Muscle of leg (tissue), 11 donors: ENCODE measurements around the gene RRP1. TPM values are rescaled to one million over a fixed set of nuclear protein-coding genes. Genes with fewer than 3 reads are reported as not detected.

ENCODE experiments used
- DNase-seq: peaks from one replicate; pipeline ENCODE4 v3.0.0; 2013
- H3K27ac ChIP-seq: one replicate; pipeline ENCODE4 v1.5.1; 2013; ENCODE audit warnings: mild to moderate bottlenecking, low read length, control low read depth
- H3K27me3 ChIP-seq: one replicate; pipeline ENCODE4 v1.6.1; 2013; ENCODE audit warnings: low read length; ENCODE audit not compliant: control insufficient read depth, insufficient read depth
- H3K36me3 ChIP-seq: one replicate; pipeline ENCODE4 v1.6.1; 2013; ENCODE audit warnings: low read length; ENCODE audit not compliant: control insufficient read depth, insufficient read depth
- H3K4me1 ChIP-seq: one replicate; pipeline ENCODE4 v1.6.1; 2013; ENCODE audit warnings: low read length; ENCODE audit not compliant: control insufficient read depth, insufficient read depth
- H3K4me3 ChIP-seq: one replicate; pipeline ENCODE4 v1.5.1; 2013; ENCODE audit warnings: low read length, control low read depth
- H3K9me3 ChIP-seq: replicated peaks from 2 replicates; pipeline ENCODE4 v1.6.1; 2013; ENCODE audit warnings: low read depth, low read length; ENCODE audit not compliant: control insufficient read depth
- WGBS: methylation state at CpG from one replicate; pipeline ENCODE4 v1.1.5; 2013; ENCODE audit warnings: missing lambda C conversion rate; ENCODE audit not compliant: insufficient coverage; 5-methylcytosine and 5-hydroxymethylcytosine counted together
- polyA plus RNA-seq, 8 donors: library from polyadenylated mRNA; unstranded; fragments of 120-200 nt; gene quantifications; one replicate each; pipeline versions ENCODE4 v1.2.1 to v1.2.3, GENCODE V29; 2013; ENCODE audit warnings: inconsistent platforms in 1 of 8, low replicate concordance in 1 of 8; ENCODE audit not compliant: insufficient read length in 8 of 8, insufficient read depth in 1 of 8
- total RNA-seq: library from RNA; stranded (reverse); fragments of 120-200 nt; gene quantifications from one replicate; pipeline ENCODE4 v1.2.4, GENCODE V29; 2013

RRP1 gene
- total and polyA plus RNA-seq, 9 donors: 12.9 to 22.7 (median 20.8) TPM

GRCh38 chr21:43749651-43750262, 39.6 kb upstream of the RRP1 start:
- 91% methylated on average over 11 of the region's 18 CpGs for WGBS
- H3K27me3 ChIP-seq: no peaks in the 10 kb centered on the region
- H3K9me3 ChIP-seq: no peaks in the 10 kb centered on the region
- H3K27ac ChIP-seq: no peak overlapping the region
- H3K4me1 ChIP-seq: no peaks in the 10 kb centered on the region
- no peak overlapping the region for H3K4me3 ChIP-seq
- no peak for DNase-seq
- H3K36me3 ChIP-seq: peaks cover 82% of the 10 kb centered on the region

GRCh38 chr21:43750339-43751033, 38.9 kb upstream of the RRP1 start:
- Histone ChIP-seq H3K9me3 (no peaks in the 10 kb centered on the region), H3K4me1 (no peaks in the 10 kb centered on the region), H3K27me3 (no peaks in the 10 kb centered on the region), H3K4me3 (no peak overlapping the region), H3K27ac (no peak overlapping the region), H3K36me3 (peaks cover 87% of the 10 kb centered on the region)
- DNase-seq: no peak
- 93% methylated on average over 23 of the region's 28 CpGs for WGBS

DNA sequence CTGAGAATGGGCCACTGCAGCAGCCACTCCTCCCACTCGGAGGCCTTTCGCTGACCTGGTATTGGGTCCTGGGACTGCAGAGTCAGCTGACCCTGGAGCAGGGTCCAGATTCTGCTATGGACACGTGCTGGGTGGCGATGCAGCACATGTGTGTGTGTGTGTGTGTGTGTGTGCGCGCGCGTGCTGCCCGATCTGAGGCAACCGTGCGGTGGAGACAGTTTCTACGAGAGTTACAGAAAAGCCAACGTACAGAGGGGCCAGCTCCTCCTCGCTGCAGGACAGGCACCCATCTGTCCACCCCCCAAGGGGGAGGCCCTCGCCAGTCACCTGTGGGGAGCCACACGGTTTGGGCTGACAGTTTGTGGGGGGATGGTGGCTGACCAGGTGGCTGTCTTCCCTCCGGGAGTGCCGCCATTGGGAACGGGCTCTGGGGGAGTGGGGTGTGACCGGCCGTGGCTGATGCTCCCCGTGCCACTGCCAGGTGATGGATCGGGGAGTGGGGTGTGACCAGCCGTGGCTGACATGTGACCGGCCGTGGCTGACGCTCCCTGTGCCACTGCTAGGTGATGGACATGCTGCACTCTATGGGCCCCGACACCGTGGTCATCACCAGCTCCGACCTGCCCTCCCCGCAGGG, 37.3 kb upstream of the RRP1 start:
- Histone ChIP-seq H3K9me3 (no peaks in the 10 kb centered on the region), H3K36me3 (peaks cover 89% of the 10 kb centered on the region), H3K4me3 (no peak overlapping the region), H3K27ac (no peak overlapping the region), H3K4me1 (peaks cover 2% of the 10 kb centered on the region), H3K27me3 (no peaks in the 10 kb centered on the region)
- no peak for DNase-seq
- 89% methylated on average over 26 of the region's 31 CpGs for WGBS

DNA sequence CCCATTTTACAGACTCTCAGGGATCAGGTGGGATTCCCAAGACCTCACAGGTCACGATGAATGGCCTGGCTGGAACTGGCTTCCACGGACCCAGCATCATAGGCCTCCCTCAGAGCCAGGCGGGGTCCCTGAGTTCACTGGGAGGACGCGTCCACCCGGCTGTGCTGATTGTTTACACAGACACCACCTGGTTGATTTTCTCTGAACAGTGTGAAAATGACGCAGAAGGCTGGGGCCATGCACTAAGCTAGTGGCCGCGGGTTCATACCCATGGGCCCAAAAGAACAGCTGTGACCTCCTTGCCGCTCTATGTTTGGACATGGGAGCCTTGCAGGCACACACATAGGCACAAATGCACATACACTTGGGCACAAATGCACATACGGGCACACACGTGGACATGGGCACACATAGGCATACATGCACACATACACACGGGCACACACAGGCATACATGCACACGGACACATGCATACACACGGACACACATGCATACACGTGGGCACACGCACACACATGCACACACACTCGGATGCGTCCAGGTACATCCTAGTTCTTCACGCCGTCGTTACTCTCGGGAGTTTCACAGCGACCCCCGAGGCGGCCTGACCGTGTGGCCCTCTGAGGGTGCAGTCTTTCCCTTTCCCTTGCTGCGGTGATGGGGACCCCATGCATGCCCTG, 36.5 kb upstream of the RRP1 start:
- DNase-seq: no peak
- whole genome bisulfite sequencing: 85% methylated on average over 28 of the region's 28 CpGs
- Histone ChIP-seq H3K4me1 (peaks cover 10% of the 10 kb centered on the region), H3K9me3 (no peaks in the 10 kb centered on the region), H3K4me3 (no peak overlapping the region), H3K27me3 (no peaks in the 10 kb centered on the region), H3K36me3 (peaks cover 83% of the 10 kb centered on the region), H3K27ac (no peak overlapping the region)

DNA sequence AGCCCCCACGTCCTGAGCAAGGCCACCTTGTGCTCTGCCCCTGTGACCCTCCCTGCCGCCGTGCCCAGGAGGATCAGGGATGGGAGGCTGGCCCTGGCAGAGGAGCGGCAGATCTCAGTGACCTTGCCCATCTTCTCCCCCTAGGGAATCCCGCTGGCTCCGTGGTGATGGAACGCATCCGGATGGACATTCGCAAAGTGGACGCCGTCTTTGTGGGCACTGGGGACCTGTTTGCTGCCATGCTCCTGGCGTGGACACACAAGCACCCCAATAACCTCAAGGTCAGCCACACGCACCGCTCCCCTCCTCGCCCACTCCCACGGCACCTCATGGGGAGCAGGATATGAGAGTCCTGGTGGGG, 36.0 kb upstream of the RRP1 start:
- WGBS: 95% methylated on average over 11 of the region's 16 CpGs
- no peak for DNase-seq

DNA sequence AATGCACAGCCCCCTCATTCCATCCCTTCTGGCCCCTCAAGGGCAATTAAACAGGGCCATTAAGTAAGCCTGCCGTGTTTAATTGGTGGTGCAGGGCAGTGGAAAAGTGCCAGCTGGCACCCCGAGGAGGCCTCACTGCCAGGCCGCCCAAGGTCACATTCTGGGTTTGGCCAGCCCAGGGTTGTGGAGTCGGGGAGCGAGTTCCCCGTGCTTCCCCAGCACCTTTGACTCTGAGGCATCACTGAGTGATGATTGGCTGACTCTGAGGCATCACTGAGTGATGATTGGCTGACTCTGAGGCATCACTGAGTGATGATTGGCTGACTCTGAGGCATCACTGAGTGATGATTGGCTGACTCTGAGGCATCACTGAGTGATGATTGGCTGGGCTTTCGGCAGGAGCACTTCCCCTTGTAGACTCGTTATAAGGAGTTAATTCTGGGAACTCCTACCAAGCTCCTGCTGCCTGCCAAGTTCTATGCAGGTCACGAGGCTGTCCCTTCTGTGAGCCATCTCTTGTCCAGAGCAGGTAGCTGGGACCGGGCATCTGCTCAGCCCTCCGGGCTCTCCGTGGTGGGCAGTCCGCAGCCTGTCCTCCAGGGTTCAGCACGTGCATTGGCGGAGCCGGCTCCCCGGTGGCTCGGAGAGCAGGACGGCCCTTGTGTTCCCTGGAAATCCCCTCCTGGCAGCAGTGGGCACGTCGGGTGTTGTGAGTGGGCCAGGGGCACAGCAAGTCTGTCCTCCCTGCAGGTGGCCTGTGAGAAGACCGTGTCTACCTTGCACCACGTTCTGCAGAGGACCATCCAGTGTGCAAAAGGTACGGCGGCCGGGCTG, 34.2 kb upstream of the RRP1 start:
- H3K4me1 ChIP-seq: peaks cover 21% of the 10 kb centered on the region
- no peak overlapping the region for H3K4me3 ChIP-seq
- WGBS: 87% methylated on average over 21 of the region's 26 CpGs
- H3K27me3 ChIP-seq: no peaks in the 10 kb centered on the region
- peaks cover 76% of the 10 kb centered on the region for H3K36me3 ChIP-seq
- DNase-seq: no peak
- no peaks in the 10 kb centered on the region for H3K9me3 ChIP-seq
- no peak overlapping the region for H3K27ac ChIP-seq

More for the DNA sequence above, 36.0 kb upstream of the RRP1 start:
- Histone ChIP-seq H3K4me3 (no peak overlapping the region), H3K27ac (no peak overlapping the region), H3K36me3 (peaks cover 80% of the 10 kb centered on the region), H3K9me3 (no peaks in the 10 kb centered on the region), H3K27me3 (no peaks in the 10 kb centered on the region), H3K4me1 (peaks cover 15% of the 10 kb centered on the region)

DNA sequence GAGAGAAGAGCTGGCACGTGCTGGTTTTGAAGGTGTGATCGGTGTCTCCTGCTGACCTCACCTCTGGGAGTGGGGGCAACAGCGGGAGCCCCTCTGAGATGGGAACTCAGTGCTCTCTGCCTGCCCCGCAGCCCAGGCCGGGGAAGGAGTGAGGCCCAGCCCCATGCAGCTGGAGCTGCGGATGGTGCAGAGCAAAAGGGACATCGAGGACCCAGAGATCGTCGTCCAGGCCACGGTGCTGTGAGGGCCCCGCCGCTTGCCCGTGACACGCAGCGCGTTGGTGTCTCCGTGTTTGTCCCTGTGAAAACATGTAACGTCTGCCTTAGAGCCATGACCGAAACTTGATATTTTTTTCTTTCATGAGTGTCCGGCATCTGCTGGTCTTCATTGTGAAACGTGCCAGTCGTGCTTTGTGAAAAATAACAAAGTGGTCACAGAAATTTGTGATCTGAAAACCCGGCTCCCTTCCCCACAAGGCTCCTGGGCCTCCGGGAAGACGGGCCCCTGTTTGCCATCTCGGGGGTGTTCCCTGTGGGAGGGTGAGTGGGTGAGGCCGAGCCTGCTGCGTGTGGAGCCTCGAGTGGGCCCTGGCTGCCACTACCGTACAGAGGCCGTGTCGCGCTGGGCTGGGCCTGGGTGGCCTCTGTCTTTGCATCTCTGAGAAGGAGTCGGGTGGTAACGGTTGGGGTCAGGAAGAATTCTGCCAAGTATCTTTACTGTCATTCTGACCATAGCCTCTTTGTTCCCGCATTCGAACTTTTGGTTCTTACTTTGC, 33.4 kb upstream of the RRP1 start:
- 88% methylated on average over 26 of the region's 37 CpGs for WGBS
- peaks cover 67% of the 10 kb centered on the region for H3K36me3 ChIP-seq
- H3K9me3 ChIP-seq: no peaks in the 10 kb centered on the region
- H3K4me3 ChIP-seq: no peak overlapping the region
- H3K27me3 ChIP-seq: no peaks in the 10 kb centered on the region
- DNase-seq: no peak
- H3K27ac ChIP-seq: no peak overlapping the region
- H3K4me1 ChIP-seq: peaks cover 21% of the 10 kb centered on the region

DNA sequence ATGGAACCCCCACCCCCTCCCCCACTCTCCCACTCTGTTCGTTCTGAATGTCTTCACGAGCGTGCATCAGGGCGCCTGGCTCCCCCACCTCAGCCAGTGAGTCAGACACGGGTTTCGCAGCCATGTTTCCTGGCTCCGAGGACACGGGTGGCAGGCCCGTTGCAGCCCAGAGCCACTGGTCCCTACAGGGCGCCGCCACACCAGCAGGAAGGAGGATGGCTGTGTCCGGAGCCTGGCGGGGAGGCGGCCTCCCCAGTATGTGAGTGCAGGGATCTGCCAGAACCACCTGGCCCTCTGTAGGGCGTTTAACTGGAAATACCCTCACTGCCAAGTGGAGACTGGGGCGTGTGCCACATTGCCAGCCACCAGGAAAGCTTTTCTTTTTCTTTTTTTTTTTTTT, 31.8 kb upstream of the RRP1 start:
- H3K9me3 ChIP-seq: no peaks in the 10 kb centered on the region
- peaks cover 55% of the 10 kb centered on the region for H3K36me3 ChIP-seq

GRCh38 chr21:43758111-43758641, 31.2 kb upstream of the RRP1 start:
- Histone ChIP-seq H3K4me3 (no peak overlapping the region), H3K4me1 (peaks cover 21% of the 10 kb centered on the region), H3K9me3 (peaks cover 2% of the 10 kb centered on the region), H3K36me3 (peaks cover 54% of the 10 kb centered on the region), H3K27ac (peak overlapping the region; percentile 76), H3K27me3 (no peaks in the 10 kb centered on the region)
- 38% methylated on average over 8 of the region's 18 CpGs for WGBS
- DNase-seq: peak; percentile 82

More for the DNA sequence above, 31.8 kb upstream of the RRP1 start:
- Histone ChIP-seq H3K4me3 (no peak overlapping the region), H3K27me3 (no peaks in the 10 kb centered on the region), H3K4me1 (peaks cover 21% of the 10 kb centered on the region), H3K27ac (peak overlapping the region; percentile 51)
- DNase-seq: no peak
- 89% methylated on average over 8 of the region's 16 CpGs for WGBS
